ENCODE data around the gene DLGAP1.
A peak's percentile ranks its signal among the peaks of the same experiment; 100 is the strongest.
"Not testable (repeated sequence)": the region's sequence is repeated elsewhere in the genome, so short reads cannot be mapped to it uniquely, and the experiment has no call there.

The DLGAP1 gene

DNA sequence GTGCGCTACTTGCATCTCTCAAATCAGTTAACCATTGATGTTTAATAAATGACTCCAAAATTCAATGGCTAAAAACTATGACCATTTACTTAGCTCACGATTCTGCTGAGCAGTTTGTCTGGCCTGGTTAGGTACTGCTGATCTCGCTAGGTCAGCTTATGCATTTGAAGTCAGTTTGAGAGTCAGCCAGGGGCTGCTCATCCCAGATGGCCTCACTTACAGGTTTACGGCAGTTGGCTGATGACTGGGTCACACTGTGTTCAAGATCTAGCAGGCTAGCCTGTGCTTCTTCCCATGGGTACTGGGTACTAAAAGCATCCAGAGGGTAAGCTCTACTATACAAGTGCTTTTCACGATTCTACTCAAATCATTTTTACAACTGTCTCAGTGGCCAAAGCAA lies 122.1 kb downstream of the DLGAP1 start:
- Histone ChIP-seq H3K4me3 (ENCODE audit: low read length) (no peak overlapping the region), H3K27ac (ENCODE audit: low read length) (no peak overlapping the region), H3K9ac (ENCODE audit: low read depth, low read length) (no peak overlapping the region), H3K27me3 (ENCODE audit: insufficient read depth, low read length) (no peaks in the 10 kb centered on the region), H3K4me1 (ENCODE audit: insufficient read depth, low read length) (peaks cover 35% of the 10 kb centered on the region), H3K36me3 (ENCODE audit: insufficient read depth, low read depth, low read length) (no peaks in the 10 kb centered on the region), H3K9me3 (ENCODE audit: insufficient read depth, low read depth, low read length) (no peaks in the 10 kb centered on the region)

DNA sequence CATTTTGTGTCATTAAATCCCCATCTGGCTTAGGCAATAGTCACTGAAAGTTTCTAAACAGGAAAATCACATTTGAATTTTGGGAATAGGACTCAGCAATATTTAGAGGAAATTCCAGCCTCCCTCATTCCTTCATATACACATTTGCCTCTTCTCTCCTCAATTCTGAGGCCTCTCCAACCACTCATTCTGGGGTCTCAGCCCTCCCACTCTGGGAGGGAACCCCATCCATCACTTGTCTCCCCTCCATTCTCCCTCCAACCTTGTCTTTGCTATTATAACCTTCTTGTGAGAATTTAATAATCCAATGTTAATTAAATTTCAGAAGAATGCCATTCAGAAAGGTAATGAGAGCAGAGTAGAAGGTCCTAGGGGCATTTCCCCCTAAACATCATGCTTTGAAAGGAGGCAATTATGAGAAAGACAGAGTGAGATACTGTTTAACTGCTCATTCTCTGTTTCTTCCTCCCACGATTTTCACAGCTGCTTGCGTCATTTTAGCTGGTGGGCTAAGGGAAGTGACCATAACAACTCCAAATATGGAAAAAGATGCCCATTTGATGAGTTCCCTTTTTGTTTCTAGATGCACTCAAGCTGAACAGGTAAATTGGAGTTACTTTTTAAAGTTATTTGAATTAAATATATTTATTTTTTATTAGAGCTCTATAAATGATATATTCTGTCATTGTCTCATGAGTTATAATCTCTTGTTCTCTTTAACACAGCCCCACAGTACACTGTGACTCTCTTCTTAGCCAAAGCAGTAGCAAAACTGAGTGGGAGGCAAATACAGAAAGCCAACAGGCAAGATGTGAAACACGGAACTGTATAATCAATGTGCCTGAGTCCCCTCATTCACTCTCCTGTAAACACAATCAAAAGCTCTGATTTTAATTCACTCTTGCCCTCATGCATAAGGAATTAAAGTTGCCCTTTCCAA lies 135.1 kb downstream of the DLGAP1 start:
- no peaks in the 10 kb centered on the region for H3K36me3 ChIP-seq (ENCODE audit: insufficient read depth, low read depth, low read length)
- 0 out of 2 replicates have a peak, but pooled peaks cover 2% of the 10 kb centered on the region for H3K4me1 ChIP-seq (ENCODE audit: insufficient read depth, low read length)
- no peaks in the 10 kb centered on the region for H3K27me3 ChIP-seq (ENCODE audit: insufficient read depth, low read length)
- no peak overlapping the region for H3K4me3 ChIP-seq (ENCODE audit: low read length)
- no peak overlapping the region for H3K9ac ChIP-seq (ENCODE audit: low read depth, low read length)
- no peaks in the 10 kb centered on the region for H3K9me3 ChIP-seq (ENCODE audit: insufficient read depth, low read depth, low read length)
- no peak overlapping the region for H3K27ac ChIP-seq (ENCODE audit: low read length)

DNA sequence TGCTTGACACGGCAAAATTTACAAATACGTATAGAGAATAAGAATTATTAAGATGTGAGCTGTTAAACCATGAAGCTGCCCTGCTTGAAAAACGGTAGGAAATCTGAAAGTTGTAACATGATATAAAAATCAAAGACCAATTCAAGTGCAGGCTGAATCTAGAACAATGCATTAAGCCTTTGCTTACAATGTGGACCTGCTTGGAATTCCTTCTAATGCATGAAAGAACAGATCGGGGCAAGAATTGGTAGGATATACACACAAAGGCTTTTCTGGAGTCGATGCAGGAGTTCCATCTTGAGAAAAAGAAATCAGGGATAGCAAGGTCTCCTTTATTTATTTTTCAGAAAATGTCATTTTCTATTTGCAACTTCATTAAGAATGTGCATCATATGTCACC lies 136.8 kb downstream of the DLGAP1 start:
- Histone ChIP-seq H3K27ac (ENCODE audit: low read length) (no peak overlapping the region), H3K9ac (ENCODE audit: low read depth, low read length) (no peak overlapping the region), H3K4me1 (ENCODE audit: insufficient read depth, low read length) (peaks cover 6% of the 10 kb centered on the region; the same call in 1 of the 2 replicates), H3K9me3 (ENCODE audit: insufficient read depth, low read depth, low read length) (no peaks in the 10 kb centered on the region), H3K4me3 (ENCODE audit: low read length) (no peak overlapping the region), H3K36me3 (ENCODE audit: insufficient read depth, low read depth, low read length) (no peaks in the 10 kb centered on the region), H3K27me3 (ENCODE audit: insufficient read depth, low read length) (no peaks in the 10 kb centered on the region)

DNA sequence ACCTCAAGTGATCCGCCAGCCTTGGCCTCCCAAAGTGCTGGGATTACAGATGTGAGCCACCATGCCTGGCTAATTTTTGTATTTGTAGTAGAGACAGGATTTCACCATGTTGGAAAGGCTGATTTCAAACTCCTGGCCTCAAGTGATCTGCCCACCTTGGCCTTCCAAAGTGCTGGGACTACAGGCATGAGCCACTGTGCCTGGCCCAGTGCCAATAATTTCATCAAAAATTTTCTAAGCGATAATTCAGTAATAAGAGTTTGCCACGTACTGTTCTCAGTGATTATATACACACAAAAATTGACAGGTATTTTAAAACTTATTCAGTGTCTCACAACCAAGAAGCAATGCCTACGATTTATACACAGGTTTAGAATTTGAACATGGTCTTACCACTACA lies 143.2 kb downstream of the DLGAP1 start:
- H3K4me1 ChIP-seq (ENCODE audit: insufficient read depth, low read length), result peaks cover 36% of the 10 kb centered on the region
- H3K27ac ChIP-seq (ENCODE audit: low read length), result not testable (repeated sequence)

DNA sequence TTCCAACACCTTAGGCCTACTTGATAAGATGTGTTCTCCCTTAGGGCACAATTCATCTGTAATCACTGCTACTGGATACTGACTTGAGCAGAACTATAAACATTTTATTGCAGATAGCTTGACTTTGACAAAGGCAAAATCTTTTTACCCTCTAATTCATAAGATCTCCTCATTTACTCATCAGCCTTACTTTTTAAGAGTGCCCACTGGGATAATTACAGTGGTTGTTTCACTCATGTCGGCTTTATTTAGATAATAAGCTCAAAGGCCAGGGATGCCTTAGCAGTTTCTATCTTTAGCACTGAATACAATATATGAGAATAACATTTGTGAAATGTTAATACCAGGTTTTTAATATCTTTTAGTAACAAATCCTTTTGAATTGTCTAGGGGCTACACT lies 144.0 kb downstream of the DLGAP1 start:
- Histone ChIP-seq H3K4me3 (ENCODE audit: low read length) (no peak overlapping the region), H3K9ac (ENCODE audit: low read depth, low read length) (no peak overlapping the region)

More for the DNA sequence above, 143.2 kb downstream of the DLGAP1 start:
- not testable (repeated sequence) for H3K36me3 ChIP-seq (ENCODE audit: insufficient read depth, low read depth, low read length); H3K4me3 ChIP-seq (ENCODE audit: low read length); H3K9ac ChIP-seq (ENCODE audit: low read depth, low read length); H3K9me3 ChIP-seq (ENCODE audit: insufficient read depth, low read depth, low read length); H3K27me3 ChIP-seq (ENCODE audit: insufficient read depth, low read length)

DNA sequence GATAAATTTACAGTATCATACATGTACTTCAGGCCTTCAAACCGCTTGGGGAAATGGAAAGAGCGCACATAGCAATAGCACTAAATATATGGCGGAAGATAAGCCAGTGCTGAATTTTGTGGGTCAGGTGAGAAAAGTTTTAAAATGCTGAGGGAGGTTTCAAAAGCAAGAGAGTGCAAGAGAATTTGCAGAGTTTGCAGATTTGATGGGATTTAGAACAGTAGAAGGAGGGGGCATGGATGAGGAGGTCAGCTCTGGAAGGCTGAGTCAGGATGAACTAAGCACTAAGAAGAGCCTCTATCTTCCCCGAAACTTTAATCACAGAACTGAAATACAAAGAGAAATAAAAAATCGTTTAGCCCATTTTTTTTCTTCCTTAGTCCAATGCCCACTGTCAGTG lies 145.9 kb downstream of the DLGAP1 start:
- Histone ChIP-seq H3K4me3 (ENCODE audit: low read length) (peak overlapping the region; percentile 30; the same call in 1 of the 2 replicates), H3K27me3 (ENCODE audit: insufficient read depth, low read length) (no peaks in the 10 kb centered on the region), H3K9me3 (ENCODE audit: insufficient read depth, low read depth, low read length) (no peaks in the 10 kb centered on the region), H3K27ac (ENCODE audit: low read length) (no peak overlapping the region), H3K9ac (ENCODE audit: low read depth, low read length) (no peak overlapping the region), H3K36me3 (ENCODE audit: insufficient read depth, low read depth, low read length) (no peaks in the 10 kb centered on the region), H3K4me1 (ENCODE audit: insufficient read depth, low read length) (peaks cover 36% of the 10 kb centered on the region)

More for the DNA sequence above, 144.0 kb downstream of the DLGAP1 start:
- peaks cover 36% of the 10 kb centered on the region for H3K4me1 ChIP-seq (ENCODE audit: insufficient read depth, low read length)
- H3K9me3 ChIP-seq (ENCODE audit: insufficient read depth, low read depth, low read length), result no peaks in the 10 kb centered on the region
- H3K27ac ChIP-seq (ENCODE audit: low read length), result no peak overlapping the region
- no peaks in the 10 kb centered on the region for H3K36me3 ChIP-seq (ENCODE audit: insufficient read depth, low read depth, low read length)
- H3K27me3 ChIP-seq (ENCODE audit: insufficient read depth, low read length), result no peaks in the 10 kb centered on the region

DNA sequence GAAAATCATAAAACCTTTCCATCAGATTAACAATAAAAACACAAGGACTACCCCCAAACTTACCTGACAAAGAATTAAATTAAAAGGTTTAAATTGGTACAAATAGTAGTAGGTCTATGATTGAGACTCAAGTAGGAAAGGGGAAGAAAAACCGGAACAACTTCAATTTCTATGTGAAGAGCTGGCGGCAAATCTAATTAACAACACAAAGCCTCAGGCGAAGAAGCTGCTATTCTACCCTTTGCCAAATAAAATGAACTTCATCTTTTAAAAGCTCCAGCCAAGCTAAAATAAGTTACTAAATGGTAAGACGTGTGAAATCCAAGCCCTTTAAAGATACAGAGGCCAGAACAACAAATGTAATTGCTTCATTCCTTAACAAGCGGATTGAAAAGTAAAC lies 146.5 kb downstream of the DLGAP1 start:
- H3K9ac ChIP-seq (ENCODE audit: low read depth, low read length), result no peak overlapping the region
- peaks cover 32% of the 10 kb centered on the region for H3K4me1 ChIP-seq (ENCODE audit: insufficient read depth, low read length)
- no peaks in the 10 kb centered on the region for H3K27me3 ChIP-seq (ENCODE audit: insufficient read depth, low read length)
- no peaks in the 10 kb centered on the region for H3K36me3 ChIP-seq (ENCODE audit: insufficient read depth, low read depth, low read length)
- H3K9me3 ChIP-seq (ENCODE audit: insufficient read depth, low read depth, low read length), result no peaks in the 10 kb centered on the region
- H3K4me3 ChIP-seq (ENCODE audit: low read length), result peak overlapping the region; percentile 30; the same call in 1 of the 2 replicates
- H3K27ac ChIP-seq (ENCODE audit: low read length), result no peak overlapping the region

DNA sequence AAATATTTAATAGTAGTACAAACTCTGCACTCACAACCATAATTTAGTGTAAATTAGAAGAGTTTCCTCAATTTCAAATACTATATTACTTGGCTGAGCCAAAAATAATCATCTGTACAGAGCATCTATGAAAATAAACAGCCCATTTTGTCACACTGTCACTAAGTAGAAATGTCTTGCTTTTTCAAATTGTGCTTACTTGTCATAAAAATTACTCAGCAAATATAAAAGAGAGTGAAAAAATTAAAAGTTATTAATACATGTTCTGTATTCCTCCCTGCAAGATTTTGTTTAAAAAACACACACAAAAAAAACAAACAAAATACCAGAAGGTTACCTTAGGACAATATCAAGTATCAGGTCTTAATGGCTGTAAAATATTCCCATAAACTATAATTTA lies 155.7 kb downstream of the DLGAP1 start:
- no peak overlapping the region for H3K27ac ChIP-seq (ENCODE audit: low read length)
- H3K4me3 ChIP-seq (ENCODE audit: low read length), result no peak overlapping the region
- no peak overlapping the region for H3K9ac ChIP-seq (ENCODE audit: low read depth, low read length)
- no peaks in the 10 kb centered on the region for H3K36me3 ChIP-seq (ENCODE audit: insufficient read depth, low read depth, low read length)
- H3K27me3 ChIP-seq (ENCODE audit: insufficient read depth, low read length), result no peaks in the 10 kb centered on the region
- H3K4me1 ChIP-seq (ENCODE audit: insufficient read depth, low read length), result no peaks in the 10 kb centered on the region
- no peaks in the 10 kb centered on the region for H3K9me3 ChIP-seq (ENCODE audit: insufficient read depth, low read depth, low read length)

DNA sequence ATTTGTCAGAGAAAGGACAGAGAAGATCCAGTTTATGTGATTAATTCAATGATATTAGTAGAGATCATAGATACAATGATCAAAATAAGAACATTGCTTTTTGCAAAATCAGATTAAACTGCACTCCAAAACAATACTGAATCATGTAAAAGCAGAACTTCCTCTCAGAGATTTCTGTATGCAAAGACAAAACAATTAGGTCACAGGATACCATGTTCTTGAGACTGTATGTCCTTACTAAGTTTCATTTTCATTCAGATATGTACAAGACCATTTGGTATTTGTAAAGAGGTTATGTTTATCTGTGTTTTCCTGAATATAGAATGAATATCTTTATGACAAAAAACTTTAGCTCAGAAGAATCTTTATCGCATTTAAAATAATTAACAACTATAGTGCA lies 161.8 kb downstream of the DLGAP1 start:
- H3K9ac ChIP-seq (ENCODE audit: low read depth, low read length), result no peak overlapping the region
- H3K27ac ChIP-seq (ENCODE audit: low read length), result no peak overlapping the region
- H3K9me3 ChIP-seq (ENCODE audit: insufficient read depth, low read depth, low read length), result no peaks in the 10 kb centered on the region
- no peaks in the 10 kb centered on the region; the same call in 1 of the 2 replicates for H3K36me3 ChIP-seq (ENCODE audit: insufficient read depth, low read depth, low read length)
- no peaks in the 10 kb centered on the region for H3K4me1 ChIP-seq (ENCODE audit: insufficient read depth, low read length)
- no peaks in the 10 kb centered on the region for H3K27me3 ChIP-seq (ENCODE audit: insufficient read depth, low read length)
- H3K4me3 ChIP-seq (ENCODE audit: low read length), result no peak overlapping the region

DNA sequence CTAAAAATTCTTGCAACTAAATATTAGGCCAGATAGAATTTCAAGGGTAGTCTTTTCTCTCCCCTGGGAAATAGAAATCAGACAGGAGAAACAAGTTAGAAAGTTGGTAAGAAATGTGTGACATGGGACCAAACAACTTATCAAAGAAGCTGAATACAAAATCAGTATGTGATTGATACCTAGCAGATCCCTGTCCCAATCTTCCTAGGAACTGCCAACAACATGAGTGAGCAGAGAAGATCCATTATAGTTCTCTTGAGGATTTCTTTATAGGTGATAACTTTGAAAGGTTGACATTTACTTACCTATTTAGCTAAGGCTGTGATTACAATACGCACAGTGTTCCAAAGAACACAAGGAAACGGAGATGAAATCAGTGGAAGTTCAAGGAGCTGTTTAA lies 162.4 kb downstream of the DLGAP1 start:
- H3K4me3 ChIP-seq (ENCODE audit: low read length), result no peak overlapping the region
- no peaks in the 10 kb centered on the region for H3K9me3 ChIP-seq (ENCODE audit: insufficient read depth, low read depth, low read length)
- H3K27me3 ChIP-seq (ENCODE audit: insufficient read depth, low read length), result no peaks in the 10 kb centered on the region
- H3K9ac ChIP-seq (ENCODE audit: low read depth, low read length), result no peak overlapping the region
- no peaks in the 10 kb centered on the region for H3K4me1 ChIP-seq (ENCODE audit: insufficient read depth, low read length)
- no peak overlapping the region for H3K27ac ChIP-seq (ENCODE audit: low read length)
- no peaks in the 10 kb centered on the region; the same call in 1 of the 2 replicates for H3K36me3 ChIP-seq (ENCODE audit: insufficient read depth, low read depth, low read length)

DNA sequence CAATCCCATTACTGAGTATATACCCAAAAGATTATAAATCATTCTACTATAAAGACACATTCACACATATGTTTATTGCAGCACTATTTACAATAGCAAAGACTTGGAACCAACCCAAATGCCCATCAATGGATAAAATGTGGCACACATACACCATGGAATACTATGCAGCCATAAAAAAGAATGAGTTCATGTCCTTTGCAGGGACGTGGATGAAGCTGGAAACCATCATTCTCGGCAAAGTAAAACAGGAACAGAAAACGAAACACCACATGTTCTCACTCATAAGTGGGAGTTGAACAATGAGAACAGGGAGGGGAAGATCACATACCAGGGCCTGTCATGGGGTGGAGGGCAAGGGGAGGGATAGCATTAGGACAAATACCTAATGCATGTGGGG lies 167.8 kb downstream of the DLGAP1 start:
- H3K9me3 ChIP-seq (ENCODE audit: insufficient read depth, low read depth, low read length); H3K27ac ChIP-seq (ENCODE audit: low read length); H3K36me3 ChIP-seq (ENCODE audit: insufficient read depth, low read depth, low read length); H3K9ac ChIP-seq (ENCODE audit: low read depth, low read length); H3K4me3 ChIP-seq (ENCODE audit: low read length); H3K27me3 ChIP-seq (ENCODE audit: insufficient read depth, low read length): not testable (repeated sequence)
- peaks cover 10% of the 10 kb centered on the region; the same call in 1 of the 2 replicates for H3K4me1 ChIP-seq (ENCODE audit: insufficient read depth, low read length)

DNA sequence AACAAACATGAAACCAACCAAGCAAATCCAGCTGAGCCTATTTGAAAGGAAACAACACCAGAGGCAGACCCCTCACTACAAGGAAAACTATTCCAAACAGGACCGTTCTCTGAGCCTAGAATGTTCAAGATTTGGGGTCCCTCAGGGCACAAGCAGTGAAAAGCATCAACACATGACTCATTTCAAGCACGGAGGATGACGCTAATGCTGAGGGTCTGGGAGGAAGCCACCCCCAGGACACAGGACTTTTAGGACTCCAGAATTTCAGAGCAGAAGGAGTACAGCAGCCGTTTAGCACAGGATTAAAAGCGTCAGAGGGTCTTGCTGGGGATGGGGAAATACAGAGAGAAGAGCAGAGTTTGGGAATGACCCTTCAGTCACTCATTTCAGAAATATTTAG lies 168.9 kb downstream of the DLGAP1 start:
- H3K27ac ChIP-seq (ENCODE audit: low read length), result no peak overlapping the region
- H3K9ac ChIP-seq (ENCODE audit: low read depth, low read length), result no peak overlapping the region
- no peaks in the 10 kb centered on the region for H3K9me3 ChIP-seq (ENCODE audit: insufficient read depth, low read depth, low read length)
- H3K27me3 ChIP-seq (ENCODE audit: insufficient read depth, low read length), result no peaks in the 10 kb centered on the region
- no peaks in the 10 kb centered on the region; the same call in 1 of the 2 replicates for H3K36me3 ChIP-seq (ENCODE audit: insufficient read depth, low read depth, low read length)
- H3K4me1 ChIP-seq (ENCODE audit: insufficient read depth, low read length), result peaks cover 10% of the 10 kb centered on the region; the same call in 1 of the 2 replicates
- H3K4me3 ChIP-seq (ENCODE audit: low read length), result no peak overlapping the region
